ENCODE results near the gene CNST. TPM values are rescaled to one million over a fixed set of nuclear protein-coding genes. Genes with fewer than 3 reads are reported as not detected.

The CNST gene, protein sequence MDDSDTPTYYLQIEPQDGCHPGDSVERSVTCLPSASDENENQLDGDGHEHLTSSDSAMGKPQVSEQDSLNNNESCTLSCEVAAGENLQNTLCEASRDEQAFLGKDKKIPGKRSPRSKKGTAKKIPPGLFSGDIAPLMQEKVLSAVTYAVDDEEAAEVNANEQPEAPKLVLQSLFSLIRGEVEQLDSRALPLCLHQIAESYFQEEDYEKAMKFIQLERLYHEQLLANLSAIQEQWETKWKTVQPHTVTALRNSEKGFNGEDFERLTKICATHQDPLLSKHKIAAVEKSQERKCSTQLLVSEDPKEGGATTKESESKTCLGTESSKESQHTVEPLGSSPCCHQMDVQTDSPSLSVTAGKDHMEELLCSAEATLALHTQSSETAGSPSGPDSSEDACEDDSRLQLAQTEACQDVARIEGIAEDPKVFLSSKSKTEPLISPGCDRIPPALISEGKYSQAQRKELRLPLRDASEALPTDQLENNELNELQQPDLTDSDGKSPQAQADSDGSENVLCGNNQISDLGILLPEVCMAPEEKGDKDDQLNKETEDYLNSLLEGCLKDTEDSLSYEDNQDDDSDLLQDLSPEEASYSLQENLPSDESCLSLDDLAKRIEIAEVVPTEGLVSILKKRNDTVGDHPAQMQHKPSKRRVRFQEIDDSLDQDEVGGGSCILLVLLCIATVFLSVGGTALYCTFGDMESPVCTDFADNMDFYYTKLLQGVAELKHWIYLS
- 7.7 TPM for polyA plus RNA-seq (2012; ENCODE audit: missing spikeins)

DNA sequence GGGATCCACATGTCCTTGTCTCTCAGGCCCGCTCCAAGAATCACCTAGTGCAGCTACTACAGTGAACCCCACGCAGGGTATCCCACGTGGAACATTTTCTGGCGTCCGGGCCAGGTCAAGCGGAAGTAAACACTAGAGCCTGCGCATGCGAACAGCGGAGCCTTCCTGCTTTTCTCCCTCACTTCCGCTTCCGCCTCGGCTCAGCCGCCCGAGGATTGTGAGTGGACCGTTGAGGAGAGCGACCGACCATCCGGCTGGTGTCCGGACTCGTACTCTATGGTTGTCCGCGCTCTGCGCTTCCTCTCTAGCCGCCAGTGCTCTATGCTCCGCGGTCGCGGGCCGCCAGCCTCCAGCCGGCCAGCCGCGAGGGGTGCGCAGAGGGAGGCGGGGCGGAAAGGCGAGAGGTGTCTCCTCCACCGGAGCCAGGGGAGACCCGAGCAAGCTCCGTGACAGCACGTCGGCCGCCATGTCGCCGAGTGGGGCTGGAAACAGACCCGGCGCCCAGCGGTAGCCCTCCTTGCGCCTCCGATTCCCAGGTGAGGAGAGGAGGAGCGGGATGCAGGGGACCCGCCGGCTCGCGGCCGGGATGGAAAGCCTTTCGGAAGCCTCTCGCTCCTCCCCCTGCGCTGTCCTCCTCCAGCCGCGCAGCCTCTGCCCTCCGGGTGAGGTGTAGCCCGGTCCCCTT lies at the start of gene CNST, which contains the start of gene TFB2M:
CNST (plus strand) TSS at position 329 of the 685 bp plus-strand sequence. CDS start 25,107 bp downstream, outside the sequence.
TFB2M (minus strand) TSS at position 134 of the 685 bp plus-strand sequence; CDS start at position 11, 123 bp downstream.
- DNase-seq (ENCODE audit: insufficient read length) (peak; percentile 85), FAIRE-seq (peak; percentile 99)
- TF ChIP-seq POLR2A (IDR thresholded peaks at IDR 0.05; ENCODE audit: low read depth, low read length) (peak; percentile 78), TAF1 (IDR thresholded peaks at IDR 0.05; ENCODE audit: borderline replicate concordance, low read depth, low read length) (peak; percentile 26; the same call in 1 of the 2 replicates), POLR2AphosphoS5 (IDR thresholded peaks at IDR 0.05; ENCODE audit: low read depth, low read length) (peak; percentile 61)

DNA sequence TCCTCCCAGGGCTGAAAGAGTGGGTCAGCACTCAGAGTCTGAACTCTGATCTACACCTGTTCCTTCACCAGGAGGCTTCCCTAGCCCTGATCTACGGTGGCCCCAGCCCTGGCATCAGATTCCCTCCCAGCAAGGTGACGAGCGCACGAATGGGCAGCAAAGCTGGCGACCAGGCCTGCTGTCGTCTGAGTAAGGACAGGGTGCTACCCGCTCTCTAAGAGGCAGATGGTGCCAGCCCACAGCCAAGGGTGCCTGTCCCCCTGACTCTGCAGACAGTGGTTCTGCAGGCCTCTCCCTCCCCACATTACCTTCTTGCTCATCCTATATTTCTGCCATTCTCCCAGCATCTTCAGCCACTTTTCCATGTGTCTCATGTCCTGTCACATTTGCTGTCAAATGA lies 48.9 kb upstream of the CNST start:
- DNase-seq (ENCODE audit: insufficient read length) (no peak), FAIRE-seq (no peak)
- TF ChIP-seq POLR2A (IDR thresholded peaks at IDR 0.05; ENCODE audit: low read depth, low read length) (no peak), TAF1 (IDR thresholded peaks at IDR 0.05; ENCODE audit: borderline replicate concordance, low read depth, low read length) (no peak), POLR2AphosphoS5 (IDR thresholded peaks at IDR 0.05; ENCODE audit: low read depth, low read length) (no peak)

DNA sequence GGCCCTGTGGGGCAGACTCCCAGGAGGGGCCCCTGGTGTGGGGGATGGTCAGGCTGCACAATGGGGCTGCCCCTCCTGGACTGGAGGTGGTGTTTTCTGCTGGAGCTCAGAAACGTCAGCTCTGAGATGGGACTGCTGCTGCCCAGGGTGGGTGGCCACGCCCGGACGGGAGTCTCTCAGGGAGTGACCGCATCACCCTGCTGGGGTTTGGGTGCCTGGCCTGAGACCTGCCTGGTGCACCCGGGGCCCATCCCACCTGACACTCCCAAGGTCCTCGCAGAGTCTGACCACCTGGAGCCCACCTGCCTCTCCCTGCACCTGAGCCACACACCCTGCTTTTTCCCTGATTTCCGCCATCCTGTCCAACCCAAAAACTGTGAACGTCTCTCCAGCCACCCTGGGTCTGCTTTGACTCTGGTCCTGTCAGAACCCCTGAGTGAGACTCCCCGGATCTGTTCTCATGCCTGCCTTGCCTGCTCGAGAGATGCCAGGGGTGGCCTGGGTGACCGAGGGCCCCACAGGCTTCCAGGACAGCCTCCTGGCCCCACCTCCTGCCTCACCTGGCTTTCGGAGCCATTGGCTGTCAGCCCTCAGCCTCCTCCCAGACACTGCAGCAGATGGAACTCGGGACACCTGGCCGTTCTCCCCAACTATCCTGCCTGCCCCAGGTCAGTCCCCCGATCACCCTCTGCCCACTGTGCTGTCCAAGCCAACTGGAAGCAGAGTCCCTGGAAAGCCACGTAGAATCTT lies 47.6 kb upstream of the CNST start:
- FAIRE-seq (no peak), DNase-seq (ENCODE audit: insufficient read length) (no peak)
- TF ChIP-seq TAF1 (IDR thresholded peaks at IDR 0.05; ENCODE audit: borderline replicate concordance, low read depth, low read length) = no peak
- TF ChIP-seq POLR2A (IDR thresholded peaks at IDR 0.05; ENCODE audit: low read depth, low read length) = no peak
- TF ChIP-seq POLR2AphosphoS5 (IDR thresholded peaks at IDR 0.05; ENCODE audit: low read depth, low read length) = no peak

DNA sequence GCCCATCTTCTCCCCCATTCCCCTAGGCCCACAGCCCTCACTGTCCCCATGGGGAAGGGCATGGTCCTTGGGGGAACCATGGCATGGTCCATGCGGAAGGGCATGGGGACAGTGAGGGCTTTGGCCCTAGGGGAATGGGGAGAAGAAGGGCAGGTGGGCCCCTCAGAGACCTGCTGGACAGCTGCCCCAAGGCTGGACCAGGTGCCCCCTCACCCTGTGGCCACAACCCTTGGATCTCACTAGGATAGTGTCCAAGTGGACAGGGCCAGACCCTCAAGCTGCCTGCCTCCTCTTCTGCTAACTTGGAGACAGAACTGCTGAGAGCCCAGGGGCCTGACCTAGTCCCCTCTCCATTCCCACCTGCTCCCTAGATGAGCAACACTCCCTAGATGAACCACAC lies 46.7 kb upstream of the CNST start:
- TF ChIP-seq POLR2AphosphoS5 (IDR thresholded peaks at IDR 0.05; ENCODE audit: low read depth, low read length) = no peak
- TF ChIP-seq TAF1 (IDR thresholded peaks at IDR 0.05; ENCODE audit: borderline replicate concordance, low read depth, low read length) = no peak
- TF ChIP-seq POLR2A (IDR thresholded peaks at IDR 0.05; ENCODE audit: low read depth, low read length) = no peak
- FAIRE-seq (no peak), DNase-seq (ENCODE audit: insufficient read length) (no peak)

DNA sequence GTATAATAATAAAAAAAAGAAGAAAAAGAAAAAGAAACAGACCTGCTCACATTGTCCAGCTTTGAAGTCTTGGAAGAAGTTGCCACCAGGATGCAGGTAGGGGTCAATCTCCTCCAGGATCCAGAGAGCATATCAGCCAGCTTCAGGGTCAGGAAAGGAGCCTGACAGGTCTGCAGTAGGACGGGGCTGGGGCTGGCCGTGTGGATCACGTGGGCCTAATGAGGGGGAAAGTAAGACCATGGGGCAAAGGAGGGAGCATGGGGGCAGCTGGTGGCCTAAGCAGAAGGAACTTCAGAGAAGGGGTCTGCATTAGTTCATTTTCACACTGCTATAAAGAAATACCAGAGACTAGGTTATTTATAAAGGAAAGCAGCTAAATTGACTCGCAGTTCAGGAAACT lies 39.9 kb upstream of the CNST start:
- DNase-seq (ENCODE audit: insufficient read length) = no peak
- TF ChIP-seq POLR2AphosphoS5 (IDR thresholded peaks at IDR 0.05; ENCODE audit: low read depth, low read length) (no peak), POLR2A (IDR thresholded peaks at IDR 0.05; ENCODE audit: low read depth, low read length) (no peak), TAF1 (IDR thresholded peaks at IDR 0.05; ENCODE audit: borderline replicate concordance, low read depth, low read length) (no peak)
- no peak for FAIRE-seq

DNA sequence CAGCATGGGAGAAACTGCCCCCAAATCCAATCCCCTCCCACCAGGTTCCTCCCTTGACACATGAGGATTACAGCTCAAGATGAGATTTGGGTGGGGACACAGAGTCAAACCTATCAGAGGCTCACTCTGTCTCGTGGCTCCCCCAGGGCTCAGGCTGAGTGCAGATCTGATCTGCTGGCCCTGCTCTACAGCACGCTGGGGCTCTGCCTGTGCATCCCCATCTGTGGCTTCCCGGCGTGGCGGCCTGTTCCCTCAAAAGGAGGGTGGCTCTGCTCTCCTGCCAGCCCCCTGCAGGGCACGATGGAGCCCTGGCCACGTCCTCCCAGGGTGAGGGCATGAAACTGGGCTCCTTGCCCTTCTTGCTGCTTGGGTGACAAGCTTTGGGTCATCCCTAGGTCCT lies 39.3 kb upstream of the CNST start:
- TF ChIP-seq POLR2AphosphoS5 (IDR thresholded peaks at IDR 0.05; ENCODE audit: low read depth, low read length) (no peak), POLR2A (IDR thresholded peaks at IDR 0.05; ENCODE audit: low read depth, low read length) (no peak), TAF1 (IDR thresholded peaks at IDR 0.05; ENCODE audit: borderline replicate concordance, low read depth, low read length) (no peak)
- no peak for FAIRE-seq
- no peak for DNase-seq (ENCODE audit: insufficient read length)

DNA sequence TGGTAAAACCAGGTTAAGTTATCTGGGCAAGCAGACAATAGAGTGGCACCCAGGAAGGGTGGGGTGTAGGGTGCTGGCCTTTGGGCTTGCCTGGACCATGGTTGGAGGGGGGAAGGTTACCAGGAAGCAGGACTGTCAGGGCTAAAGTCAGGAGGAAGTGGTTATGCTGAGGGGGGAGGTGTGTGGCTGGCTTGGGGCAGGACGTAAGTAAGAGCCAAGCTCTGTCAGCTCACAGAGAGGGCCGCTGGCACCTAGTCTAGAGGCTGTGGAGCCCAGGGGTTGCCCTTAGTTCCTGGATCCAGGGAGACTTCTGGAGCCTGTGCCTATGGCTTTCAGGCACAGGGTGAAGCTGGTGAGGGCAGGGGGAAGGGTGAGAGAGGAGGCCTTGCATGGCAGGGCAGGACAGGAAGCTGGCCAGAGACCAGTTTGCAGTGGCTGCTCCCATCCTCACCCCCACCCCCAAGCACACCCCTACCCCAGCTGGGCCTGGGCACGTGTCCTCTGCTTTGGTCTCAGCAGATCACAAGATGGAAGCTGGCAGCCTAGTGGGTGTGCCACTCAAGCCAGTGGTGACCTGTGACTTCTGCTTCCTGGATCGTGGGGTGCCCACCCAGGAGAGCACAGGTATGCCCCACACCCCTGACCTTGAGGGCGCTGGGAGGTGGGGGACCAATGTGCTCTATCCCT lies 38.7 kb upstream of the CNST start:
- TF ChIP-seq TAF1 (IDR thresholded peaks at IDR 0.05; ENCODE audit: borderline replicate concordance, low read depth, low read length) = no peak
- TF ChIP-seq POLR2AphosphoS5 (IDR thresholded peaks at IDR 0.05; ENCODE audit: low read depth, low read length) = no peak
- TF ChIP-seq POLR2A (IDR thresholded peaks at IDR 0.05; ENCODE audit: low read depth, low read length) = 0 out of 2 replicates have a peak, but pooled peaks have one; percentile 23
- FAIRE-seq (no peak), DNase-seq (ENCODE audit: insufficient read length) (no peak)

DNA sequence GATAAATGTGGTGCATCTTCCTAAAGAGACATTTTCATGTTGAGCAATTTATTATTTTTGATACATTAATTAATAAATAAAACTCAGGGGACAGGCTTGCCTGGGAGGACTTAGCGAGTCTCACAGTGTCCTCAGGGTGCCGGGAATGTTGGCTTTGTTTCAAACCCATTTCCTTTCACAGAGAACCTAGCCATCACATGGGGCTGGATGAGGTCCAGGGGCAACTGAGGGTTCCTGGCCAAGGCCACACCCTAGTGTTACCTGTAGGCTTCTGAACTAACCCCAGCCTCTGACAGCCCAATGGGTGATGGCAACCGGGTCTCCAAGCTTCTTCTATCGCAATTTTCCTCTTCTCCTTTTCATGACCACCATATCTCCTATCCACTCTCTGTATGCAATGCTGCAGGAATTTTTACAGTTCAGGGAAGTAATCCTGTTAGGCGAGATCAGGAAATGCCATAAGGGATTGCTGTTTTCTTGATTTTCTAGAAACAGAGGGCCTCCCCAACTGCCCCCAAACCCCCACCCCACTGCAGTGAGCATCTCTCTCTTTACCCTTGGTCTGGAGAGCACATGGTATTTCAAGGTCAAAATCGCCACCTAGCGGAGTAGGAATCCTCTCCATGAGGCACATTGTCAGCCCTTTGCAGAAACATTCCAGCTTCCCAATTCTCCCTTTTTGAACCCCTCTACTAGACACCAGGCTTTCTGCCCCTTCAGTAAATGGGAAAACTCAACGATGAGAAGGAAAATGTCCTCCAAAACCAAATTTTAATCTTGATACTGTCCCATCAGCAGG lies 37.1 kb upstream of the CNST start:
- DNase-seq (ENCODE audit: insufficient read length) (no peak), FAIRE-seq (no peak)
- TF ChIP-seq POLR2A (IDR thresholded peaks at IDR 0.05; ENCODE audit: low read depth, low read length) = no peak
- TF ChIP-seq POLR2AphosphoS5 (IDR thresholded peaks at IDR 0.05; ENCODE audit: low read depth, low read length) = no peak
- no peak for TF ChIP-seq TAF1 (IDR thresholded peaks at IDR 0.05; ENCODE audit: borderline replicate concordance, low read depth, low read length)

DNA sequence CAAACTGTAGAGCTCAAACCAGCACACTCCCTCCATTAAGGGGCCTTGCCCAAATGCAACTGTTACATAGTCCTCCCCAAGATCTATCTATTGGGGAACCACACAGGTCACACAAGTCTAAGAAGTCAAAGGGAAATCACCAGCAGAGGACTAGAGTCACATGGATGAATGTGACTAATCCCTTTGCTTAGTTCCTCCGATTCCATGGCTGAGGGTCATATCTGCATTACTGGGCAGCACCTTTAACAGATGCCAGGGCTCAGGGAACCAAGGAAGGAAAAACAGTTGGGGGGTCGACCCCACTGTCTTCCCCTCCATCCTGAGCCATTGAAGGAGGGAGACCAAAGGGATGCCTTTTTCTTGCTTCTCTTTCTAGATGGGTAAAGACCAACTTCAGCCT lies 35.8 kb upstream of the CNST start:
- DNase-seq (ENCODE audit: insufficient read length) = no peak
- no peak for FAIRE-seq
- TF ChIP-seq POLR2AphosphoS5 (IDR thresholded peaks at IDR 0.05; ENCODE audit: low read depth, low read length) = no peak
- TF ChIP-seq POLR2A (IDR thresholded peaks at IDR 0.05; ENCODE audit: low read depth, low read length) = no peak
- no peak for TF ChIP-seq TAF1 (IDR thresholded peaks at IDR 0.05; ENCODE audit: borderline replicate concordance, low read depth, low read length)
